Measurements from ENCODE around the gene FSTL4.

DNA sequence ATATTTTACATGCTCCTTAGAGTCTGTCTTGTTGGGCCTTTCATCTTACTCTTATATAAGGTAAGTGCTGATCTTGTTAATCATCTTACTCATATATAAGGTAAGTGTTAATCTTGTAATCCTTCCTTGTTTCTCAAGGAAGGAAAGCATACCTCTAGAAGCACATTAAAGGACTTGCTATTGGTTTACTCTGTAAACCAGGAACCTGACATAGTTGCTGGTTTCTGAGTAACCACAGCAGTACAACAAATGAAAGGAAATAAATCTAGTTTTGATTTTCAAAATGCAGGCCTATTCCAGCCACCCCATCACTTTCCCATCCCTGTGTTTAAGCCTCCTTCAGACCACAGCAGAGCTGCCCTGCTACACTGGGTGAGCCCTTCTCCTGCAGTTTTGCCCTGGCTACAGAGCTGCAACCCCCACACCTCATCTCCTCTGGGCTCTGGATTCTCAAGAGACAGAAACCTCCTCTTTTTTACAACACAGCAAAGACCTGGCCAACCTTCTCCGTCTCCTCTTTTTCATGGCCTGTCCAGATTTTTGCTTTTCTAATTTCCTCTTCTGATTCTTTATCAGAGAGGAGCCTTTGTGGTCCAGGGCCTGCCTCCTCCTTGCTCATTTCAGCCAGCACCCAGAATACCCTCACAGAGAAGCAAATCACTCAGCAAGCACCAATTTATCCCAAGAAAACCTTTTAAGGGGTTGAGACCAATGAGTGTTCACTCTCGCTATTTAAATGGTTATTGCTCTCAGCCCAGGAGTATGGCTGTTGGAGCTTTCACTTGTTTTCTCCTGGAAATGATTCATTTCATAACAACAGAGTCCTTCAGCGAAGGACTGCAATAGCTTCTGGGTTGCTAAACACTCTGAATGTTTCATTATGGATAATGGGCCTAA, 103.2 kb downstream of the FSTL4 start:
- TF ChIP-seq, protein P1, sequence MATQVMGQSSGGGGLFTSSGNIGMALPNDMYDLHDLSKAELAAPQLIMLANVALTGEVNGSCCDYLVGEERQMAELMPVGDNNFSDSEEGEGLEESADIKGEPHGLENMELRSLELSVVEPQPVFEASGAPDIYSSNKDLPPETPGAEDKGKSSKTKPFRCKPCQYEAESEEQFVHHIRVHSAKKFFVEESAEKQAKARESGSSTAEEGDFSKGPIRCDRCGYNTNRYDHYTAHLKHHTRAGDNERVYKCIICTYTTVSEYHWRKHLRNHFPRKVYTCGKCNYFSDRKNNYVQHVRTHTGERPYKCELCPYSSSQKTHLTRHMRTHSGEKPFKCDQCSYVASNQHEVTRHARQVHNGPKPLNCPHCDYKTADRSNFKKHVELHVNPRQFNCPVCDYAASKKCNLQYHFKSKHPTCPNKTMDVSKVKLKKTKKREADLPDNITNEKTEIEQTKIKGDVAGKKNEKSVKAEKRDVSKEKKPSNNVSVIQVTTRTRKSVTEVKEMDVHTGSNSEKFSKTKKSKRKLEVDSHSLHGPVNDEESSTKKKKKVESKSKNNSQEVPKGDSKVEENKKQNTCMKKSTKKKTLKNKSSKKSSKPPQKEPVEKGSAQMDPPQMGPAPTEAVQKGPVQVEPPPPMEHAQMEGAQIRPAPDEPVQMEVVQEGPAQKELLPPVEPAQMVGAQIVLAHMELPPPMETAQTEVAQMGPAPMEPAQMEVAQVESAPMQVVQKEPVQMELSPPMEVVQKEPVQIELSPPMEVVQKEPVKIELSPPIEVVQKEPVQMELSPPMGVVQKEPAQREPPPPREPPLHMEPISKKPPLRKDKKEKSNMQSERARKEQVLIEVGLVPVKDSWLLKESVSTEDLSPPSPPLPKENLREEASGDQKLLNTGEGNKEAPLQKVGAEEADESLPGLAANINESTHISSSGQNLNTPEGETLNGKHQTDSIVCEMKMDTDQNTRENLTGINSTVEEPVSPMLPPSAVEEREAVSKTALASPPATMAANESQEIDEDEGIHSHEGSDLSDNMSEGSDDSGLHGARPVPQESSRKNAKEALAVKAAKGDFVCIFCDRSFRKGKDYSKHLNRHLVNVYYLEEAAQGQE (IDR thresholded peaks at IDR 0.05; ENCODE audit: low read depth, low read length): no peak
- TF ChIP-seq, protein P2, sequence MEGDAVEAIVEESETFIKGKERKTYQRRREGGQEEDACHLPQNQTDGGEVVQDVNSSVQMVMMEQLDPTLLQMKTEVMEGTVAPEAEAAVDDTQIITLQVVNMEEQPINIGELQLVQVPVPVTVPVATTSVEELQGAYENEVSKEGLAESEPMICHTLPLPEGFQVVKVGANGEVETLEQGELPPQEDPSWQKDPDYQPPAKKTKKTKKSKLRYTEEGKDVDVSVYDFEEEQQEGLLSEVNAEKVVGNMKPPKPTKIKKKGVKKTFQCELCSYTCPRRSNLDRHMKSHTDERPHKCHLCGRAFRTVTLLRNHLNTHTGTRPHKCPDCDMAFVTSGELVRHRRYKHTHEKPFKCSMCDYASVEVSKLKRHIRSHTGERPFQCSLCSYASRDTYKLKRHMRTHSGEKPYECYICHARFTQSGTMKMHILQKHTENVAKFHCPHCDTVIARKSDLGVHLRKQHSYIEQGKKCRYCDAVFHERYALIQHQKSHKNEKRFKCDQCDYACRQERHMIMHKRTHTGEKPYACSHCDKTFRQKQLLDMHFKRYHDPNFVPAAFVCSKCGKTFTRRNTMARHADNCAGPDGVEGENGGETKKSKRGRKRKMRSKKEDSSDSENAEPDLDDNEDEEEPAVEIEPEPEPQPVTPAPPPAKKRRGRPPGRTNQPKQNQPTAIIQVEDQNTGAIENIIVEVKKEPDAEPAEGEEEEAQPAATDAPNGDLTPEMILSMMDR (IDR thresholded peaks at IDR 0.05): no peak
- TF ChIP-seq YY1 (IDR thresholded peaks at IDR 0.05; ENCODE audit: low read depth) (no peak), TEAD4 (IDR thresholded peaks at IDR 0.05; ENCODE audit: borderline replicate concordance, insufficient read depth) (no peak), EP300 (IDR thresholded peaks at IDR 0.05; ENCODE audit: borderline replicate concordance in 1 of 2, low read depth in 1 of 2, low read length in 1 of 2) (no peak), NRF1 (IDR thresholded peaks at IDR 0.05; ENCODE audit: low read depth, low read length) (no peak), SMC3 (IDR thresholded peaks at IDR 0.05; ENCODE audit: low read depth, low read length) (no peak), TAF1 (IDR thresholded peaks at IDR 0.05; ENCODE audit: borderline replicate concordance, low read depth, low read length) (no peak)
- TF ChIP-seq, protein P3, sequence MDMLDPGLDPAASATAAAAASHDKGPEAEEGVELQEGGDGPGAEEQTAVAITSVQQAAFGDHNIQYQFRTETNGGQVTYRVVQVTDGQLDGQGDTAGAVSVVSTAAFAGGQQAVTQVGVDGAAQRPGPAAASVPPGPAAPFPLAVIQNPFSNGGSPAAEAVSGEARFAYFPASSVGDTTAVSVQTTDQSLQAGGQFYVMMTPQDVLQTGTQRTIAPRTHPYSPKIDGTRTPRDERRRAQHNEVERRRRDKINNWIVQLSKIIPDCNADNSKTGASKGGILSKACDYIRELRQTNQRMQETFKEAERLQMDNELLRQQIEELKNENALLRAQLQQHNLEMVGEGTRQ (IDR thresholded peaks at IDR 0.05; ENCODE audit: borderline replicate concordance, low read depth, low read length): no peak
- TF ChIP-seq, protein P4, sequence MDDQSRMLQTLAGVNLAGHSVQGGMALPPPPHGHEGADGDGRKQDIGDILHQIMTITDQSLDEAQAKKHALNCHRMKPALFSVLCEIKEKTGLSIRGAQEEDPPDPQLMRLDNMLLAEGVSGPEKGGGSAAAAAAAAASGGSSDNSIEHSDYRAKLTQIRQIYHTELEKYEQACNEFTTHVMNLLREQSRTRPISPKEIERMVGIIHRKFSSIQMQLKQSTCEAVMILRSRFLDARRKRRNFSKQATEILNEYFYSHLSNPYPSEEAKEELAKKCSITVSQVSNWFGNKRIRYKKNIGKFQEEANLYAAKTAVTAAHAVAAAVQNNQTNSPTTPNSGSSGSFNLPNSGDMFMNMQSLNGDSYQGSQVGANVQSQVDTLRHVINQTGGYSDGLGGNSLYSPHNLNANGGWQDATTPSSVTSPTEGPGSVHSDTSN (IDR thresholded peaks at IDR 0.05): no peak

Measured in SK-N-SH (cell line).